NCI-H2196 (cell line): Measurements from ENCODE around the gene HCAR2.
"Not testable (repeated sequence)": the region's sequence is repeated elsewhere in the genome, so short reads cannot be mapped to it uniquely, and the experiment has no call there.

Experiments used
- DNase-seq: peaks from one replicate; lab custom pipeline; 2025; ENCODE audit not compliant: unreplicated experiment; lab: John Stamatoyannopoulos, UW

Gene HCAR2

GRCh38 chr12:122702890-122703611 lies at the start of gene HCAR2:
Gene HCAR2, minus strand, starts transcription at chr12:122703357. Its CDS starts 74 bp downstream, at chr12:122703283.
- not testable (repeated sequence) for DNase-seq

GRCh38 chr12:122752464-122753318 lies 49.5 kb upstream of the HCAR2 start, which contains the start of gene DENR:
Gene DENR, plus strand, starts transcription at chr12:122752824. Its CDS starts 878 bp downstream, at chr12:122753702.
- peak; percentile 99 for DNase-seq

GRCh38 chr12:122750781-122751515 lies 47.8 kb upstream of the HCAR2 start:
- DNase-seq = not testable (repeated sequence)

GRCh38 chr12:122749569-122750332 lies 46.6 kb upstream of the HCAR2 start:
- no peak for DNase-seq

- no peak for DNase-seq
Measured at GRCh38 chr12:122747224-122748135, 44.3 kb upstream of the HCAR2 start.

GRCh38 chr12:122743895-122744525 lies 40.9 kb upstream of the HCAR2 start:
- no peak for DNase-seq

GRCh38 chr12:122740351-122740750 lies 37.2 kb upstream of the HCAR2 start:
- DNase-seq = no peak

- DNase-seq = no peak
Measured at GRCh38 chr12:122738571-122738970, 35.4 kb upstream of the HCAR2 start.

GRCh38 chr12:122732611-122733010 lies 29.5 kb upstream of the HCAR2 start:
- DNase-seq = no peak

GRCh38 chr12:122732170-122732569 lies 29.0 kb upstream of the HCAR2 start:
- DNase-seq = no peak

- no peak for DNase-seq
Measured at GRCh38 chr12:122730215-122731014, 27.3 kb upstream of the HCAR2 start, which contains the start of gene HCAR1. Gene HCAR1, minus strand, starts transcription at chr12:122730844. Its CDS starts 505 bp downstream, at chr12:122730339.

- no peak for DNase-seq
Measured at GRCh38 chr12:122729583-122730214, 26.5 kb upstream of the HCAR2 start.

GRCh38 chr12:122726080-122726558 lies 23.0 kb upstream of the HCAR2 start:
- DNase-seq = no peak

GRCh38 chr12:122725452-122726079 lies 22.4 kb upstream of the HCAR2 start:
- DNase-seq = no peak

GRCh38 chr12:122724641-122725243 lies 21.6 kb upstream of the HCAR2 start:
- no peak for DNase-seq

GRCh38 chr12:122722387-122722786 lies 19.2 kb upstream of the HCAR2 start:
- no peak for DNase-seq
